KOPT-K1 (cell line): ENCODE results near the gene OR8B4.
"Not testable (repeated sequence)": the region's sequence is repeated elsewhere in the genome, so short reads cannot be mapped to it uniquely, and the experiment has no call there.

Source experiments
- H3K27ac ChIP-seq: fragments of 200-600 bp; sonication (generic); 2 replicates; pipeline ENCODE4 v1.5.1; 2016; ENCODE audit warnings: antibody characterized with exemption, mild to moderate bottlenecking, low read depth, low read length; ENCODE audit not compliant: poor library complexity, severe bottlenecking
- H3K36me3 ChIP-seq: fragments of 200-600 bp; sonication (generic); 2 replicates; pipeline ENCODE4 v1.5.1; 2017; ENCODE audit warnings: antibody characterized with exemption, mild to moderate bottlenecking, low read length, moderate library complexity; ENCODE audit not compliant: insufficient read depth
- H3K9me3 ChIP-seq: fragments of 200-600 bp; sonication (generic); 2 replicates; pipeline ENCODE4 v1.5.1; 2017; ENCODE audit warnings: antibody characterized with exemption, low read length, mild to moderate bottlenecking; ENCODE audit not compliant: insufficient read depth, poor library complexity, severe bottlenecking

The OR8B4 gene

DNA sequence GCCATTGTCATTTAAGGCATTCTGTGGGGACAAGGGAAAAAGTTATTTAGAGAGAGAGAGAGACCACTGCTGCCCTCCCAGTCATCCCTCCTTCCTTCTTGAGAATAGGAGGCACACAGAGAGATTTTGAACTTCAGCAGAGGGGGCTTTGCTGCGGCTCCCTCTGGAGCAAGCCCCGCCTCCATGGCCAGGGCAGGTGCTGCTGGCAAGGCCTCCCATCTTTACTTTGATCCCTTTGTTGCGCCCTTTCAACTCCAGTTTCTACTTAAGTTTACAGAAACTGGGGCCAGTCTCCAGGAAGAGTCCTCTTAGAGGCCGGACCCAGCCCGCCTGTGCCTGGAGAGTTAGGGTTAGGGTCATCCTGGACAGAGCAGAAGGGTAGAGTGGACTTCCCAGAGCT, 16.4 kb upstream of the OR8B4 start:
- H3K27ac ChIP-seq, result no peak overlapping the region
- no peaks in the 10 kb centered on the region for H3K36me3 ChIP-seq
- H3K9me3 ChIP-seq, result no peaks in the 10 kb centered on the region

DNA sequence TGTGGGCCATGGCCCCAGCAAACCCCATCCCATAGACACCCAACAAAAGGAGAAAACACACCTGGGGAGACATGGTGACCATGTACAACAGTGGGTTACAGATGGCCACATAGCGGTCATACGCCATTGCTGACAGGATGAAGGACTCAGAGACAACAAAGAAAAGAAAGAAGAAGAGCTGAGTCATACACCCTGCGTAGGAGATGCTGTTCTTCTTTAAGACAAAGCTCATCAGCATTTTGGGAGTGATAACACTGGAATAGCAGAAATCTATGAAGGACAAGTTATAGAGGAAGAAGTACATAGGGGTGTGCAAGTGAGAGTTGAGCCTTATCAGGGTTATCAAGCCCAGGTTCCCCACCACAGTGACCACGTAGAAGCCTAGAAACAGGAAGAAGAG, 15.9 kb upstream of the OR8B4 start:
- H3K27ac ChIP-seq, result no peak overlapping the region
- H3K9me3 ChIP-seq, result no peaks in the 10 kb centered on the region
- H3K36me3 ChIP-seq, result no peaks in the 10 kb centered on the region

DNA sequence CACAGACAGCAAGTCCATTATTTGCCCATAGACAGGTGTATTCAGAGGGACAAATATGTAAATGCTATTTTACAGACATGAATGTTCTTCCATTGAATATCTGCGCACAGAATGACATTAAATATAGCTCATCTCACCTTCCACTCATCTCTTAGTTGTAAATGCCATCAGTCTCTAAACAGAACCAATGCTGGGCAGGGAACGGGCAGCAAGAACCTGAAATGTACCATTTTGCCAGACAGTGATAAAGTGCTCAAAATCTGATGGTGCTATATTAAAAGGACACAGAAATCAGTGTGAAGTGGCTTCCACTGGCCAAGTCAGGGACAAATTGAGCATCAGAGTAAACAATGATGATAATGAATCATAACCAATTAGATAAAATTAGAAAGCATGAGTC, 10.0 kb upstream of the OR8B4 start:
- Histone ChIP-seq H3K9me3 (peaks cover 6% of the 10 kb centered on the region), H3K36me3 (no peaks in the 10 kb centered on the region), H3K27ac (no peak overlapping the region)

DNA sequence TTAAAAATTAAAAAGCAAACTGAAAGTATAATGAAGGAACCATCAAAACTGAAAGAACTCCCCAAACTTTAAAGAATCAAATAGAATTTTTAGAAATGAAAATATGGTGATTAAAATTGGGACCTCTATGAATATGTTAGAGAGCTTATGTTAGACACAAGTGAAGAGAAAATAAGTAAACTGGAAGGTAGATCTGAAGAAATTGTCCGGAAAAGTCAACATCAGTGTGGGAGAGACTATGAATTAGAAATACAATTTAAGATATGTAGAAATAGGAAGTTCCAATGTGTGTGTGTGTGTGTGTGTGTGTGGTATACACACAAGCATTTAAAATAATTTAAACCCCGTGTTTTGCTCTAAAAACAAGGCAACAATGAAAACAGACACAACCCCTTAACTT, 4.9 kb upstream of the OR8B4 start:
- no peak overlapping the region for H3K27ac ChIP-seq
- peaks cover 8% of the 10 kb centered on the region for H3K9me3 ChIP-seq
- no peaks in the 10 kb centered on the region for H3K36me3 ChIP-seq

DNA sequence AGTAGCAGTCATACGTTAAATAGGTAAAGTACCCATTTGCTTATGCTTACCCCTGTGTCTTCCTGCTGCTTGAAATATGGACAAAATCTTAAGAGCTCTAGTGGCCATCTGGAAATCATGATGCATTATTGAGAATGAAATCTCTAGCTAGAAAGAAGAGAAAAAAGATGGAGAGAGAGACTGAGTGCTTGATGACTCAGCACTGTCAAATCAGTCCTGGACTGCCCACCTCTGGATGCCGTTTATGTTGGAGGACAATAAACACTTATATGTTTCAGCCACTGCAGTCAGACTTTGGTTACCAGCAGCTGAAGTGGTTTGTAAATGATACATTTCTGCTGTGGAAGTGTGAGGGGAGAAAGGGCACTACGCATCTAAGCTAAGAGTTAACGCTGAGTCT, 3.6 kb downstream of the OR8B4 start:
- Histone ChIP-seq H3K36me3 (no peaks in the 10 kb centered on the region), H3K27ac (no peak overlapping the region)

DNA sequence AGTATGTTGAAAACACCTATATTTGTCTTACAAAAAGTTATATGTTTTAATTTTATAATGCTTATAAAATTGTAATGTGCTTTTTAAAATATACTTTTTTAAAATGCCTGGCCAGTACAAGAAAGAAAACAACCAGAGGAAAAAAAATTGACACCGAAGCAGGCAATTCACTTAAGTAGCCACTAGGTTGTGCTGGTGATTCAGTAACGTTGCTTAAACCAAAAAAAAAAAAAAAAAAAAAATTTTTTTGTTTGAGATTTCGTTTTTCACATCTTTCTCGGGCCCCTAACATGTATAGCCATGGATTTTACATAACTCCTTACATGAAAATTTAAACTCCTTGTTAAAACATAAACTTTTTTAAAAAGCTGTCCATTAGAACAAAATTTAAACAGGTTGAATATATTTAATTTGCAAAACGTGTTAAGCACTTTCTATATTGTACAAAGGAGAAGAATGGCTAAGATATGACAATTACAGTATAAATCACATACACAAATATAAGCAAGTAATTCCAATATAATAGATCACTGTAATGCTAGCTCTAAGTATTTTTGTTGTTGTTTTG, 9.2 kb downstream of the OR8B4 start:
- H3K9me3 ChIP-seq, result no peaks in the 10 kb centered on the region
- no peak overlapping the region for H3K27ac ChIP-seq
- no peaks in the 10 kb centered on the region for H3K36me3 ChIP-seq

More for the DNA sequence above, 3.6 kb downstream of the OR8B4 start:
- H3K9me3 ChIP-seq, result no peaks in the 10 kb centered on the region

DNA sequence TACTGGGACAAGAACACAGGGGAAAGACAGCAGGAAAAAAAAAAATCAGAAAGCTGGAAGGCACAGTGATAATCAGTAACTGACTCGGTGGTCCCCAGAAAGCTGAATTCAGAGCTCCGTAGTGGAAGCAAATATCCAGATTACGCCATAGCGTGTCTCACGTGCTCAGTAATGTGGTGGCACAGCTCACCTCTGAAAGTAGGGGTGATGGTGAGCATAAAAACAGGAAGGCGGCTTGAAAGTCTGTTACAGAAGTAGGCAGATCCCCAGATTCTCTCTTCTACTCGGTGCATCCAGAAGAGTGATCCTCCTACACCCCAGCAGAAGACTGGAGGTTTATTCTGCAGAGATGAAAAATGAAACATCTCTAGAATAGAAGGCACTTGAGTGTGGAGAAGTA, 14.8 kb downstream of the OR8B4 start:
- no peaks in the 10 kb centered on the region for H3K9me3 ChIP-seq
- no peaks in the 10 kb centered on the region for H3K36me3 ChIP-seq
- H3K27ac ChIP-seq, result no peak overlapping the region

DNA sequence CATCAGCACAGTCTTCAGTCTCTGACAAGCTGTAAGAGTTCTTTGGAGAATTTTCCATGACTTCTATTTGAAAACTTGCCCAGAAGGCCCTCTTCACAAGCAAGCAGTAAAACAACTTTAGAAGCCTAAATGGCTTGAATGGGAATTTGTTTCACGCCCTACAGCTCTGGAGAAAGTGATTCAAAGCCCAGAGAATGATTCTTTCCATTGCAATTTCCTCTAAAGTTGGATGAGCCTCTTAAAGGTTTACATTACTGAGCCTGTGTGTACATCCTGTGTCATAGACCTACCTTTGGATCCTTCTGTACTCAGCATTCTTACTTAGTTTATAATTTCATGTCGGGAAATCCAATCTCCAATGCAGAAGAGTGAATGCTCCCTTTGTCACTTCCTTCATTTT, 19.1 kb downstream of the OR8B4 start:
- no peaks in the 10 kb centered on the region for H3K9me3 ChIP-seq
- H3K27ac ChIP-seq, result no peak overlapping the region
- no peaks in the 10 kb centered on the region for H3K36me3 ChIP-seq

DNA sequence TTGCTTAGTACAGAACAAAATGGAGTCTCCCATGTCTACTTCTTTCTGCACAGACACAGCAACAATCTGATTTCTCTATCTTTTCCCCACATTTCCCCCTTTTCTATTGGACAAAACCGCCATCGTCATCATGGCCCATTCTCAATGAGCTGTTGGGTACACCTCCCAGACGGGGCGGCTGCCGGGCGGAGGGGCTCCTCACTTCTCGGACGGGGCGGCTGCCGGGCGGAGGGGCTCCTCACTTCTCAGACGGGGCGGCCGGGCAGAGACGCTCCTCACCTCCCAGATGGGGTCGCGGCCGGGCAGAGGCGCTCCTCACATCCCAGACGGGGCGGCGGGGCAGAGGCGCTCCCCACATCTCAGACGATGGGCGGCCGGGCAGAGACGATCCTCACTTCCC, 21.5 kb downstream of the OR8B4 start:
- not testable (repeated sequence) for H3K36me3 ChIP-seq, H3K9me3 ChIP-seq, H3K27ac ChIP-seq

DNA sequence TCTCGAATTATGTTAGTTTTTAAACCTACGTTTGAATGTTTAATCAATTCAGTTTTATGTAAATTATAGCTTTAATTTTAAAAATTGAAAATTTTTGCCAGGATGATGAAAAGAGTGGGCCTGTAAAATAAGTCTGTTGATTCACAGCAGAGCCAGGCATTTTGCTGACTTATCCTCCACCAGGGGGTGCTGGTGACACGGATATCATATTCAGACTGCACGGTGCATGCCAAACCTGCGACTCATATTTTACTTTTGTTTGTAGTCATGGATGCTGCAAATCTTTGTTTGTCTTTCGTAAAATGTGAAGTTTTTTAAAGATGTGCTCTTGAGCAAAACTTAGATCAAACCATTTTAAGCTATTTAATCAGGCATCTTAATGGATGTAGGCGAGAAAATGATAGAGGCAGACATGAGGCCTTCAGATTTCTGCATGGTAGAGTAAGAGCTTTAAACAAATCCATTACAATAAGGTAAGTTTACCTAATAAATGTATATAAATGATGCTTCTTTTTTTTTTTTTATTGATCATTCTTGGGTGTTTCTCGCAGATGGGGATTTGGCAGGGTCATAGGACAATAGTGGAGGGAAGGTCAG, 22.2 kb downstream of the OR8B4 start:
- Histone ChIP-seq H3K9me3 (no peaks in the 10 kb centered on the region), H3K27ac (no peak overlapping the region), H3K36me3 (no peaks in the 10 kb centered on the region)

DNA sequence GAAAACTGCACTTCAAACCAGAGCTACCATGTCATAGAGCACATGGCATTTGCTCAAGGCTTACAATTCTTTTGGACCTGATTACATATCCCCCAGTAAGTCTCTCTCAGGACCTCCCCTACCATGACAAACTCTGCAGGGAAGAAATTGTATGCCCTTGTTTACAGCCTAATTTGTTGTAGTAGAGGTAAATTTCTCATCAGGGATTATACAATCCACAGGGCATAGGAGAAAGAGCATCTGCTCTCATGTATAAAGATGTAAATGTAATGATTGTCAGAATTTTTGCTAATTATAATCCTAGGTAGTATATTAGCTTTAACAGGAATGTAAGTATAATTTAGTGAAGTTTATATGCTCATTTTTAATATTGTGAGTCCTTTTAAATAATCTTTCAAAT, 25.7 kb downstream of the OR8B4 start, which contains the start of gene OR8B3:
OR8B3 (minus strand) TSS at position 101 of the 400 bp plus-strand sequence. CDS start 1,673 bp downstream, outside the sequence.
- H3K36me3 ChIP-seq, result no peaks in the 10 kb centered on the region
- no peaks in the 10 kb centered on the region for H3K9me3 ChIP-seq
- no peak within 1 kb of the TSS for H3K27ac ChIP-seq

DNA sequence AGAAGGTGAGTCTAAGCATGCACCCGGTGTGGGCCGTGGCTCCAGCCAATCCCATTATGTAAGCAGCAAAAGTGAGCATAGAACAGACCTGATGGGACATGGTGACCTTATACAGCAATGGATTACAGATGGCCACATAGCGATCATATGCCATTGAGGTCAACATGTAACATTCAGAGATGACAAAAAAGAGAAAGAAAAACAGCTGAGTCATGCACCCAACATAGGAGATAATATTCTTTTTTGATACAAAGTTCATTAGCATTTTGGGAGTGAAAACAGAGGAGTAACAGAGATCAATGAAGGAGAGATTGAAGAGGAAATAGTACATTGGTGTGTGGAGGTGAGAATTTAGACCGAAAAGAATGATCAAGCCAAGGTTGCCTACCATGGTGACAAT, 27.8 kb downstream of the OR8B4 start:
- H3K27ac ChIP-seq, H3K36me3 ChIP-seq, H3K9me3 ChIP-seq: not testable (repeated sequence)

DNA sequence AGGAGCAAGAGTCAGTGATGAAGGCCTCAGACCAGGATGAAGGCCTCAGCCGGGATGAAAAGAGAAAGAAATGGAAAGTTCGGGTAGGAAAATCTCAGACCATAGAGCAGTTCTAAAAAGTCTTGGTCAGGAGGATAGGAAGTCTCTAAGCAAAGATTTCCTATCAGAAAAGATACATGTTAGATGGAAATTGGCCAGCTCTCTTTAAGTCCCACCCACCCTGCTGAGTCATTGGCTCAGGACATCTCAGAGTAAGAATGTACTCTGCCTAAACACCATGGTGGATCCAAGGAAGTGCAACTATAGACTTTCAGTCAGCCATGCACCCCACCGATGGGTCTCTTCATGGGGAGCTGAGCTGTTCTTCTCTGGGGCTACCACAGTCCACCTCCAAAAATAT, 30.3 kb downstream of the OR8B4 start:
- H3K27ac ChIP-seq, result no peak overlapping the region
- H3K9me3 ChIP-seq, result no peaks in the 10 kb centered on the region
- H3K36me3 ChIP-seq, result no peaks in the 10 kb centered on the region

DNA sequence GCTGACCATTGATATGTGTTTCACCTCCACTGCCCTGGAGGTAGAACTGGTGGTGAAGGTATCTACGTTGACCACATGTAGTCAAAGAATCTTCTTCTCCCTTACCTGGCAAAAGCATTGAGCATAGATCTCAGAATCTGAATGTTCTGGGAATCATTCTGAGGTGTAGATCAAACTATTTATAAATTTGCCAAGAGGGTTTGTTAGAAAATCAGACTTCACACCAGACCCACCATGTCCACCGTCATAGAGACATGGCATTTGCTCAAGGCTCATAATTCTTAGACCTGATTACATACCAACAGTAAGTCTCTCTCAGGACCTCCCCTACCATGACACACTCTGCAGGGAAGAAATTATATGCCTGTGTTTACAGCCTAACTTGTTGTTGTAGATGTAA, 40.3 kb downstream of the OR8B4 start, which contains the start of gene OR8B2:
OR8B2 (minus strand) TSS at position 101 of the 400 bp plus-strand sequence. CDS start 1,156 bp downstream, outside the sequence.
- no peaks in the 10 kb centered on the region for H3K9me3 ChIP-seq
- no peak within 1 kb of the TSS for H3K27ac ChIP-seq

DNA sequence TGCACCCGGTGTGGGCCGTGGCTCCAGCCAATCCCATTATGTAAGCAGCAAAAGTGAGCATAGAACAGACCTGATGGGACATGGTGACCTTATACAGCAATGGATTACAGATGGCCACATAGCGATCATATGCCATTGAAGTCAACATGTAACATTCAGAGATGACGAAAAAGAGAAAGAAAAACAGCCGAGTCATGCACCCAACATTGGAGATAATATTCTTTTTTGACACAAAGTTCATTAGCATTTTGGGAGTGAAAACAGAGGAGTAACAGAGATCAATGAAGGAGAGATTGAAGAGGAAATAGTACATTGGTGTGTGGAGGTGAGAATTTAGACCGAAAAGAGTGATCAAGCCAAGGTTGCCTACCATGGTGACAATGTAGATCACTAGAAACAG, 41.8 kb downstream of the OR8B4 start:
- H3K27ac ChIP-seq, H3K36me3 ChIP-seq: not testable (repeated sequence)

More for the DNA sequence above, 40.3 kb downstream of the OR8B4 start, which contains the start of gene OR8B2:
- H3K36me3 ChIP-seq, result no peaks in the 10 kb centered on the region

DNA sequence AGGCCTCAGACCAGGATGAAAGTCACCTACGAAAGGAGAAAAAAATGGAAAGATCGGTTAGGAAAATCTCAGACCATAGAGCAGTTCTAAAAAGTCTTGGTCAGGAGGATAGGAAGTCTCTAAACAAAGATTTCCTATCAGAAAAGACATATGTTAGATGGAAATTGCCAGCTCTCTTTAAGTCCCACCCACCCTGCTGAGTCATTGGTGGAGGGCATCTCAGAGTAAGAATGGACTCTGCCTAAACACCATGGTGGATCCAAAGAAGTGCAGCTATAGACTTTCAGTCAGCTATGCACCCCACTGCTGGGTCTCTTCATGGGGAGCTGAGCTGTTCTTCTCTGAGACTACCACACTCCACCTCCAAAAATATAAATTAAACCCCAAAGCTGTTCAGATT, 44.1 kb downstream of the OR8B4 start:
- H3K27ac ChIP-seq, result no peak overlapping the region
- no peaks in the 10 kb centered on the region for H3K36me3 ChIP-seq
- no peaks in the 10 kb centered on the region for H3K9me3 ChIP-seq

More for the DNA sequence above, 41.8 kb downstream of the OR8B4 start:
- not testable (repeated sequence) for H3K9me3 ChIP-seq
